Suprapubic skin (tissue), 3 donors: ENCODE measurements around the gene SH3BP2.

Source experiments
- CTCF ChIP-seq, 2 donors: fragments of 200-600 bp in 1 of 2; fragments of 450-650 bp in 1 of 2; sonication (generic) in 1 of 2; IDR thresholded peaks; one replicate each; pipeline ENCODE4 v1.5.1; 2016 to 2019; ENCODE audit warnings: antibody characterized with exemption in 2 of 2, mild to moderate bottlenecking in 1 of 2, moderate library complexity in 1 of 2
- POLR2AphosphoS5 ChIP-seq, 3 donors: sonication (generic); formaldehyde crosslinking; IDR thresholded peaks; one replicate each; pipeline ENCODE4 v1.6.1; 2017; ENCODE audit warnings: antibody characterized with exemption in 3 of 3

DNA sequence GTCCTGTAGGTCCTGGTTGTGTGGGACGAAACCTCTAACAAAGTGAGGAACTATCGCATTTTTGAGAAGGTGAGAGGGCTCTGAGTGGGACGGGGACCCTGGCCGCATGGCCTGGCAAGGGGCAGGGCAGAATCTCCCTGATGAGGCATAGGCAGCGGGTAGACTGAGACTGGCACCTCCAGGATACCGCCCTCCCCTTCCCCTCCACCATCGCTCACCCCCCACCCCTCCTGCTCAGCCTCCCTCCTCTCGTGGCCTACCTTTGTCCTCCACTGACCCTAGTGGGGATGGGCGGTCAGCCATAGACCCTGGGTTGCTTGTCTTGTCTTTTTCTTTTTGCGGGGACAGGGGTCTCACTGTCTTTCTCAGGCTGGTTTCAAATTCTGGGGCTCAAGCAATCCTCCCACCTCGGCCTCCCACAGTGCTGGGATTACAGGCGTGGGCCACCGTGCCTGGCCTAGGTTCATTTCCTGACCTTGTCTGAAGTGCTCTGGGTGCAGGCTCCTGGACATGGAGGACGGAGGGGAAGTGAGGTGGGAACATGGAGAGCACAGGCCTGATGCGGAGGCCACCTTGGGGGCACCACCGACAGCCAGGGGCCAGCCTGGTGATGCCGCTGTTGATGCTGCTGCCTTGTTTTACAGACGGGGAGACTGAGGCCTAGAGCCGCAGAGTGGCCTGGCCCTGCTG is 40.2 kb downstream of the SH3BP2 start:
- no peak for TF ChIP-seq CTCF (IDR thresholded peaks at IDR 0.05)
- TF ChIP-seq POLR2AphosphoS5 (IDR thresholded peaks at IDR 0.05), result no peak
